Endothelial cell of hepatic sinusoid (primary cell): ENCODE measurements around the gene MYO9B.

ENCODE experiments used
- in situ Hi-C: cut with HindIII; loops from 2 replicates; pipeline ENCODE4 v1.10.0; 2017; ENCODE audit warnings: low sequenced_read_pairs

The MYO9B gene

GRCh38 chr19:17055636-17056035 lies 19.9 kb upstream of the MYO9B start:
- in situ Hi-C loops: no loop called here

DNA sequence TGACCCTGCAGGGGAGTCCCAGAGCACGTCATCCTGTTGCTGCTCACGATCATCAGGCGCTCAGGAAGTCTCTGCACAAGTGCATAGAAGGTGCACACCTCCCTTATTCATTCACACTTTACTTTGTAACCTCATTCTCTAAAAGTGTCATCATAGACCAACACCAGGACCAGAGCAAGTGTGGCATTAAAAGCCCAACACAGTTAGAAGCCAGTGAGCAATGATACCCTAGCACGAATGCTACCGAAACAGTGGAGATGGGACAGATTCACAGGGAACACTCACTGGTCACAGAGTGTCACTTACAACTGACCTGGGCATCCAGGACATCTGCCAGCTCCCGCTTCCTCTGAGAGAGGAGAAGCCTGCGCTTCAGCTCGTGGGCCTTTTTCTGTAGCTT lies 17.3 kb upstream of the MYO9B start:
- in situ Hi-C loops: no loop called here

- in situ Hi-C loops: no loop called here
Observed at GRCh38 chr19:17060802-17061201, 14.8 kb upstream of the MYO9B start.

DNA sequence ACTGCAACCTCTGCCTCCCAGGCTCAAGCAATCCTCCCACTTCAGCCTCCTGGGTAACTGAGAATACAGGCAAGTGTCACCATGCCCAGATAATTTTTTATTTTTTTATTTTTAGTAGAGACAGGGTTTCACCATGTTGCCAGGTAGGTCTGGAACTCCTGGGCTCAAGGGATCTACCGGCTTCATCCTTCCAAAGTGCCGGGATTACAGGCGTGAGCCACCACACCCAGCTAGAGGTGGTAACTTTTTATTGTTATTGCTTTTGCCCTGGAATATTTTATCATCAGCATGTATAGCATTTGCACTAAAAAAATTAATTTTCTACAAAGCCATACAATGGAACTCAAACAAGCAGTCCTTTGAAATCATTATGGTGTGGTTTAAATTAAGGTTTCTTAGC lies 14.4 kb upstream of the MYO9B start:
- in situ Hi-C loops: no loop called here

DNA sequence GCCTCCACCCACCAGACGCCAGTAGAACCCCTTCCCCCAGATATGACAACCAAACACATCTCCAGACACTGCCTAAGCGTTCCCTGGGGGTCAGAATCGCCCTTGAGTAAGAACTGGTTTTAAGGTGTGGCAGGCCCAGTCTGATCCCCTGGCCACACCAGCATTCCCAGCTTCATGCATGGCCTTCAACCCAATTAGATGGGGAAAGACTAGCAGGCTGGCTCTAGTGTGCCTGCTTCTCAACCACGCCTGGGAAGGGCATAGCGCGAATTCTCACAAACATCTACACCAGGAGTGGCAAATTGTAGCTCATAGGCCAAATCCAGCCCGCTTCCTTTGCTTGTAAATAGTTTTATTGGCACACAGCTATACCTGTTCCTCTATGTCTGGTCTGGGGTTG lies 13.9 kb upstream of the MYO9B start:
- in situ Hi-C loops: no loop called here

DNA sequence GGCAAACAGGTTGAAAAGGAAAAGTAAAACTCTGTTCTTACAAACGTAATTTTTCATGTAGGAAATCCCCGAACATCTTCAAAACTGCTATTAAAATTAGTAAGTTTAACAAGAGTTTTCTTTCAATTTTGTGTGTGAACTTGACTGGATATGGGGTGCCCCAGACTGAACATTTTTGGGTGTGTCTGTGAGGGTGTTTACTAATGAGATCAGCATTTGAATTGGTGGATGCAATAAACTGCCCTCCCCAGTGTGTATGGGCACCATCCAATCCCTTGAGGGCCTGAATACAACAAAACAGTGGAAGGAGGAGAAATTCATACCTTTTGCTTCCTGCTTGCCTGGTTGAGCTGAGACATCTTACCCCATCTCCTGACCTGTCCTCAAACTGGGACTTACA lies 12.1 kb upstream of the MYO9B start:
- in situ Hi-C loops: no loop called here

- in situ Hi-C loops: no loop called here
Observed at GRCh38 chr19:17069193-17069592, 6.4 kb upstream of the MYO9B start.

- in situ Hi-C loops: no loop called here
Observed at GRCh38 chr19:17070421-17070820, 5.2 kb upstream of the MYO9B start.

DNA sequence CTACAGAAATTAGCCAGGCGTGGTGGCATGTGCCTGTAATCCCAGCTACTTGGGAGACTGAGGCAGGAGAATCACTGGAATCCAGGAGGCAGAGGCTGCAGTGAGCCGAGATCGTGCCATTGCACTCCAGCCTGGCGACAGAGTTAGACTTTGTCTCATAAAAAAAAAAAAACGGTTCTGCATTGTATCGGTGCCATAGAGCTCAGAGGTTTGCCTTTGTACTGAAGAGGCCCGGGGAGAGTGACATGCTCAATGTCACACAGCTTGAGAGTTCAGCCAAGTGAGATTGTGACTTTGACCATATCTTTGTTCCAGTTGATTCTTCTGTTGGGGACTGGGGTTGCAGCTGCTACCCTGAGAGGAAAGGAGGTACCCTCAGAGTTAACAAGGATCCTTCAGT lies 4.7 kb upstream of the MYO9B start:
- in situ Hi-C loops: no loop called here

DNA sequence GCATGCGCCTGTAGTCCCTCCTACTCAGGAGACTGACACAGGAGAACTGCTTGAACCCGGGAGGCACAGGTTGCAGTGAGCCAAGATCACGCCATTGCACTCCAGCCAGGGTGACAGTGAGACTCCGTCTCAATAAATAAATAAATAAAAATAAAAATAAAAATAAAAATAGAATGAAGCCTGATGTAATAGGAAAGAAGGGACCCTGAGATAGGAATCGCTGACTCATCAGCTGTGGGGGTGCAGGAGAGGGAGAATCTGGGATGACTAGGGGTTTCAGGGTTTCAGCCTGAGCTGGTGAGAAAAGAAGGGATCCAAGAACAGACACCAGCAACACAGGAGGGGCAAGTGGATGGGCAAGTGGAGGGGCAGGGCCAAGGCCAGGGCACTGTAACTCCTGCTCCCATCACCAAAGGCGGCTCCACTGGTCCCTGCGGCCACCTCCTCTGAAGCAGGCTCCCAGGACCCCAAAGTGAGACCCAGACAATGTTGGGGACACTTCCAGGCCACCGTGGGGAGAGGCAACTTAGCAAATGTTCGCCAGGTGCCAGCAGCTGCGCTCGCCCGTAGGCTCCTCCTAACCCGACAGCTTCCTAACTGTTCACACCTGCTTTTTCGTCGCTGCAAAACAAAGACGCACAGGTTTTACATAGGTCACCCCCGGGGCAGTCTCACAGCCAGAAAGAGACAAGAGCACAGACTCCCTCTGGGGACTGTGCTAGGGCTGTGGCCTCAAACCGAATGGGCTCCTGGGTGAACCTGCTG lies 1.5 kb upstream of the MYO9B start:
- in situ Hi-C loops: no loop called here

DNA sequence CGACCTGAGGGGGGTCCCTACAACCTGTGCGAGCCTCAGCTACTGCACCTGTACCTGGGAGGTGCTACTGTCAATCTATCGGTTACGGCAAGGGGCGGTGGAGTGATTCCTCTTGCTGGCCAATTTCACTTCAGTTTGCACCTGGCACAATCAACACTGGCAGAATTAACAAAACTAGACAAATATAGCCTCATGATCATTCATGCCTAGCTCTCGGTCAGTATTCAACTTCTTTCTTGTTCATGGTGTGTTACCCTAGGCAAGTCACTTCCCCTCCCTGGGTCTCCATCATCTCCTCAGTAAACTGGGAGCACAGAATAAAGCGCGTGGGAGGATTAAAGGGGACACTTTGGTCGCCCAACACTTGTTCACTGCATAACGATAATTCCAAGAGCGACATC lies 943 bp upstream of the MYO9B start:
- in situ Hi-C loops: loop anchor here (5.0 kb wide), 1 partner anchor 93 kb away; no protein-coding TSS in a partner anchor

- in situ Hi-C loops: loop anchor here (5.0 kb wide), 1 partner anchor 91 kb away; no protein-coding TSS in a partner anchor
Observed at GRCh38 chr19:17075864-17076542, 426 bp downstream of the MYO9B start.

- in situ Hi-C loops: loop anchor here (5.0 kb wide), 1 partner anchor 91 kb away; no protein-coding TSS in a partner anchor
Observed at GRCh38 chr19:17076543-17076991, 990 bp downstream of the MYO9B start.

- in situ Hi-C loops: loop anchor here (5.0 kb wide), 1 partner anchor 90 kb away; no protein-coding TSS in a partner anchor
Observed at GRCh38 chr19:17077447-17078028, 2.0 kb downstream of the MYO9B start.

DNA sequence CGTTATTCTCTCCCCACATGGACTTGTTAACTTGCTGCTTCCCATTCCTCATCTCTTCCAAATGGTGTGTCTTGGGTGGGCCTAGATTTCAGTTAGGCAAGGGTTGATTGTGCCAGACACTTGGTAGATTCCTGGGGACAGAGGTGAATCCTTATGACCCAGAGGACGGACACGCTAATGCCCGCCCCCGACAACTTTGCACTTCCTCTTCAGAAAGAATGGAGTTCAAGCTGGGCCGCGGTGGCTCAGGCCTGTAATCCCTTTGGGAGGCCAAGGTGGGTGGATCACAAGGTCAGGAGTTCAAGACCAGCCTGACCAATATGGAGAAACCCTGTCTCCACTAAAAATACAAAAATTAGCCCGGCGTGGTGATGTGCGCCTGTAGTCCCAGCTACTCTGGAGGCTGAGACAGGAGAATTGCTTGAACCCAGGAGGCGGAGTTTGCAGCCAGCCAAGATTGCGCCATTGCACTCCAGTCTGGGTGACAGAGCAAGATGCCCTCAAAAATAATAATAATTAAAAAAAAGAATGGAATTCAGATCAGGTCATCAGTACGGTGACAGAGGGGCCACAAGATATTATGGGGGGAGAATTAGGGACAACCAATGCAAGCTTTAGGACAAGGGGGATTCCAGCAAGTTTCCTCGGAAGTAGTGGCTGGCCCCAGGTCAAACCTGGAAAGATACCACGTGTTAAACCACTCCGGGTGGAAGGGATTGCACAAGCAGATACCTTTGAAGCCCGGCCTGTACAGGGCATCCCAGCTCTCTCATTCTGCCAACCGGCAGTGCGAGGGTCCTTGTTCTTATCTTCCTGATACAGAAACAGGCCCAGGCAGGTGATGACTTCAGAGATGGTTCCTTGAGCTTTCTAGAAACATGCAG lies 2.7 kb downstream of the MYO9B start:
- in situ Hi-C loops: loop anchor here (5.0 kb wide), 1 partner anchor 89 kb away; no protein-coding TSS in a partner anchor

- in situ Hi-C loops: loop anchor here (5.0 kb wide), 1 partner anchor 88 kb away; no protein-coding TSS in a partner anchor
Observed at GRCh38 chr19:17078920-17079709, 3.5 kb downstream of the MYO9B start.

DNA sequence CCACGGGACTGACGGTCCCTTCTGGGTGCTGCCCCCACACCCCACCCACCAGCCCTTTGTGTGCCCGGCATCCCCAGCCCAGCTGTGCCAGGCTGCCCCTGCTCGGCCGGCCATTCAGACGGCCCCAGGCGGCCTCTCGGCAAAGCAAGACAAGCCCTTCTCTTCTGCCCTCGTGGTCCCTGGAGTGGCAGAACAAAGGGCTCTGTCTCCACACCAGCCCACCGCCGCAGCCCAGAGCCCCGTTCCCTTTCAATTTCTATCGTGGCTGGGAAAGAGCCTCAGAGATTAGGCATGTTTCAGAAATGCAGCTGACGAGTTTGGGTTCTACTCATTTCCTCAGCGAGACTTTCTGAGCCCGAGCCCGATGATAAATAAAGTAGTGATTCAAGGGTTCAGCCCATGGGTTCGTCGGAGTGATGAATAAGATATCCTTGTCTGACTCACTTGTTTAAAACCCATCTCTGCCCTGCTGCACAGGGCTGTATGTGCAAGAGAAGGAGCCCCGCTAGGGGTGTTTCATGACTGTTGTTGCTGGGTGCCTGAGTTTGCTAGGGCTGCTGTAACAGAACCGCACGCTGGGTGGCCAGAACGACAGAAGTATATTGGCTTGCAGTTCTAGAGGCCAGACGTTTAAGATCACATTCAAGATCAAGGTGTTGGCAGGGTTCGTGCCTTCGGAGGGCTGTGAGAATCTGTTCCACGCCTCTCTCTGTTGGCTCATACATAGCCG lies 4.3 kb downstream of the MYO9B start:
- in situ Hi-C loops: loop anchor here (5.0 kb wide), 1 partner anchor 87 kb away; no protein-coding TSS in a partner anchor

GRCh38 chr19:17080440-17080801 lies 4.8 kb downstream of the MYO9B start:
- in situ Hi-C loops: no loop called here
